ENCODE measurements around the gene RNU11.
"Not testable (repeated sequence)": the region's sequence is repeated elsewhere in the genome, so short reads cannot be mapped to it uniquely, and the experiment has no call there.

Gene RNU11

GRCh38 chr1:28648474-28649198, at the start of gene RNU11:
Gene RNU11 (plus strand): TSS chr1:28648600.
- DNase-seq = peak; percentile 97
- peak; percentile 100 for TF ChIP-seq POLR2A (IDR thresholded peaks at IDR 0.05; ENCODE audit: low read length)
- no peak for TF ChIP-seq GATA1 (IDR thresholded peaks at IDR 0.05; ENCODE audit: low read depth, low read length)

GRCh38 chr1:28601696-28602095, 46.7 kb upstream of the RNU11 start:
- DNase-seq = peak in 1 of 2 experiments; percentile 40
- TF ChIP-seq POLR2A (IDR thresholded peaks at IDR 0.05; ENCODE audit: low read length) (no peak), GATA1 (IDR thresholded peaks at IDR 0.05; ENCODE audit: low read depth, low read length) (no peak)

- DNase-seq = peak in 1 of 2 experiments; percentile 78
- TF ChIP-seq POLR2A (IDR thresholded peaks at IDR 0.05; ENCODE audit: low read length) (no peak), GATA1 (IDR thresholded peaks at IDR 0.05; ENCODE audit: low read depth, low read length) (no peak)
These were observed 45.6 kb upstream of the RNU11 start for GRCh38 chr1:28602536-28603439.

GRCh38 chr1:28604411-28604810, 44.0 kb upstream of the RNU11 start:
- TF ChIP-seq POLR2A (IDR thresholded peaks at IDR 0.05; ENCODE audit: low read length) = no peak
- TF ChIP-seq GATA1 (IDR thresholded peaks at IDR 0.05; ENCODE audit: low read depth, low read length) = no peak

GRCh38 chr1:28604962-28605361, 43.4 kb upstream of the RNU11 start:
- TF ChIP-seq POLR2A (IDR thresholded peaks at IDR 0.05; ENCODE audit: low read length) = no peak
- no peak for TF ChIP-seq GATA1 (IDR thresholded peaks at IDR 0.05; ENCODE audit: low read depth, low read length)
- DNase-seq = no peak

More at GRCh38 chr1:28604411-28604810, 44.0 kb upstream of the RNU11 start:
- DNase-seq = no peak

GRCh38 chr1:28606771-28607170, 41.6 kb upstream of the RNU11 start:
- no peak for DNase-seq
- TF ChIP-seq GATA1 (IDR thresholded peaks at IDR 0.05; ENCODE audit: low read depth, low read length) = no peak
- no peak for TF ChIP-seq POLR2A (IDR thresholded peaks at IDR 0.05; ENCODE audit: low read length)

GRCh38 chr1:28613175-28613574, 35.2 kb upstream of the RNU11 start:
- no peak for DNase-seq
- TF ChIP-seq POLR2A (IDR thresholded peaks at IDR 0.05; ENCODE audit: low read length) = no peak
- no peak for TF ChIP-seq GATA1 (IDR thresholded peaks at IDR 0.05; ENCODE audit: low read depth, low read length)

- no peak for DNase-seq
- TF ChIP-seq GATA1 (IDR thresholded peaks at IDR 0.05; ENCODE audit: low read depth, low read length) = no peak
- TF ChIP-seq POLR2A (IDR thresholded peaks at IDR 0.05; ENCODE audit: low read length) = no peak
These were observed 16.7 kb upstream of the RNU11 start for GRCh38 chr1:28631713-28632112.

GRCh38 chr1:28632560-28632959, 15.8 kb upstream of the RNU11 start:
- no peak for DNase-seq
- TF ChIP-seq POLR2A (IDR thresholded peaks at IDR 0.05; ENCODE audit: low read length) (no peak), GATA1 (IDR thresholded peaks at IDR 0.05; ENCODE audit: low read depth, low read length) (no peak)

- TF ChIP-seq GATA1 (IDR thresholded peaks at IDR 0.05; ENCODE audit: low read depth, low read length) (no peak), POLR2A (IDR thresholded peaks at IDR 0.05; ENCODE audit: low read length) (no peak)
- peak in 1 of 2 experiments; percentile 65 for DNase-seq
These were observed 7.6 kb upstream of the RNU11 start for GRCh38 chr1:28640766-28641165.

- no peak for DNase-seq
These were observed 6.1 kb upstream of the RNU11 start for GRCh38 chr1:28642056-28642846.

GRCh38 chr1:28642847-28643635, 5.4 kb upstream of the RNU11 start, which contains the start of gene TAF12:
Gene TAF12 (minus strand): TSS chr1:28643067. CDS start chr1:28622081, 20,986 bp downstream.
- peak; percentile 98 for DNase-seq
- no peak for TF ChIP-seq GATA1 (IDR thresholded peaks at IDR 0.05; ENCODE audit: low read depth, low read length)
- peak; percentile 100 for TF ChIP-seq POLR2A (IDR thresholded peaks at IDR 0.05; ENCODE audit: low read length)

More at GRCh38 chr1:28642056-28642846, 6.1 kb upstream of the RNU11 start:
- no peak for TF ChIP-seq POLR2A (IDR thresholded peaks at IDR 0.05; ENCODE audit: low read length)
- TF ChIP-seq GATA1 (IDR thresholded peaks at IDR 0.05; ENCODE audit: low read depth, low read length) = no peak

GRCh38 chr1:28644494-28644893, 3.9 kb upstream of the RNU11 start:
- no peak for DNase-seq
- TF ChIP-seq POLR2A (IDR thresholded peaks at IDR 0.05; ENCODE audit: low read length) (no peak), GATA1 (IDR thresholded peaks at IDR 0.05; ENCODE audit: low read depth, low read length) (no peak)

GRCh38 chr1:28645406-28645805, 3.0 kb upstream of the RNU11 start:
- not testable (repeated sequence) for DNase-seq

All from erythroblast (primary cell).